HUES64 (cell line): ENCODE measurements around the gene CCR6.

Experiments used
- H3K27ac ChIP-seq: 2 replicates; pipeline ENCODE4 v1.7.0; 2013; ENCODE audit warnings: low read depth, low read length, inconsistent platforms
- H3K27me3 ChIP-seq: 2 replicates; pipeline ENCODE4 v1.6.1; 2013; ENCODE audit warnings: mild to moderate bottlenecking, low read length; ENCODE audit not compliant: insufficient read depth
- H3K36me3 ChIP-seq: 2 replicates; pipeline ENCODE4 v1.6.1; 2013; ENCODE audit warnings: mild to moderate bottlenecking, low read length; ENCODE audit not compliant: insufficient read depth
- H3K4me1 ChIP-seq: 2 replicates; pipeline ENCODE4 v1.6.1; 2013; ENCODE audit warnings: mild to moderate bottlenecking, low read length, moderate library complexity; ENCODE audit not compliant: insufficient read depth
- H3K4me3 ChIP-seq: 2 replicates; pipeline ENCODE4 v1.5.1; 2013; ENCODE audit warnings: mild to moderate bottlenecking, low read length, moderate library complexity
- H3K9ac ChIP-seq: 2 replicates; pipeline ENCODE4 v1.6.1; 2013; ENCODE audit warnings: mild to moderate bottlenecking, low read depth, low read length
- H3K9me3 ChIP-seq: 2 replicates; pipeline ENCODE4 v1.6.1; 2013; ENCODE audit warnings: low read depth, low read length; ENCODE audit not compliant: insufficient read depth
- WGBS: fragments of 150-250, 120-280 bp; methylation state at CpG from one replicate; pipeline ENCODE4 v1.1.7; 2013; ENCODE audit warnings: missing lambda C conversion rate; 5-methylcytosine and 5-hydroxymethylcytosine counted together

Gene CCR6

GRCh38 chr6:167134448-167135328 is 11.8 kb downstream of the CCR6 start:
- Histone ChIP-seq H3K4me1 (peaks cover 5% of the 10 kb centered on the region; the same call in 1 of the 2 replicates), H3K27ac (no peak overlapping the region), H3K27me3 (no peaks in the 10 kb centered on the region), H3K4me3 (no peak overlapping the region), H3K36me3 (no peaks in the 10 kb centered on the region), H3K9me3 (no peaks in the 10 kb centered on the region), H3K9ac (no peak overlapping the region)
- WGBS = 91% methylated on average over 23 of the region's 23 CpGs

GRCh38 chr6:167136376-167136775 is 13.5 kb downstream of the CCR6 start:
- H3K4me1 ChIP-seq = peaks cover 9% of the 10 kb centered on the region; the same call in 1 of the 2 replicates
- no peaks in the 10 kb centered on the region for H3K27me3 ChIP-seq
- H3K9me3 ChIP-seq = no peaks in the 10 kb centered on the region
- H3K9ac ChIP-seq = no peak overlapping the region
- no peak overlapping the region for H3K4me3 ChIP-seq
- no peak overlapping the region for H3K27ac ChIP-seq
- H3K36me3 ChIP-seq = no peaks in the 10 kb centered on the region
- 91% methylated on average over 13 of the region's 13 CpGs for WGBS

DNA sequence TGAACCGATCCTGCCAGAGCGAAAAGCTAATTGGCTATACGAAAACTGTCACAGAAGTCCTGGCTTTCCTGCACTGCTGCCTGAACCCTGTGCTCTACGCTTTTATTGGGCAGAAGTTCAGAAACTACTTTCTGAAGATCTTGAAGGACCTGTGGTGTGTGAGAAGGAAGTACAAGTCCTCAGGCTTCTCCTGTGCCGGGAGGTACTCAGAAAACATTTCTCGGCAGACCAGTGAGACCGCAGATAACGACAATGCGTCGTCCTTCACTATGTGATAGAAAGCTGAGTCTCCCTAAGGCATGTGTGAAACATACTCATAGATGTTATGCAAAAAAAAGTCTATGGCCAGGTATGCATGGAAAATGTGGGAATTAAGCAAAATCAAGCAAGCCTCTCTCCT is 14.2 kb downstream of the CCR6 start:
- Histone ChIP-seq H3K36me3 (no peaks in the 10 kb centered on the region), H3K9ac (no peak overlapping the region), H3K9me3 (no peaks in the 10 kb centered on the region), H3K27ac (no peak overlapping the region), H3K4me1 (peaks cover 9% of the 10 kb centered on the region; the same call in 1 of the 2 replicates), H3K27me3 (no peaks in the 10 kb centered on the region), H3K4me3 (no peak overlapping the region)
- 94% methylated on average over 10 of the region's 10 CpGs for WGBS

GRCh38 chr6:167137881-167138280 is 15.0 kb downstream of the CCR6 start:
- H3K4me1 ChIP-seq = peaks cover 9% of the 10 kb centered on the region; the same call in 1 of the 2 replicates
- no peaks in the 10 kb centered on the region for H3K9me3 ChIP-seq
- H3K4me3 ChIP-seq = no peak overlapping the region
- 91% methylated on average over 6 of the region's 6 CpGs for WGBS
- H3K27me3 ChIP-seq = no peaks in the 10 kb centered on the region
- no peak overlapping the region for H3K27ac ChIP-seq
- H3K36me3 ChIP-seq = no peaks in the 10 kb centered on the region
- H3K9ac ChIP-seq = no peak overlapping the region

- 97% methylated on average over 4 of the region's 4 CpGs for WGBS
Observed at GRCh38 chr6:167139761-167140160, 16.9 kb downstream of the CCR6 start.

GRCh38 chr6:167140589-167141474 is 17.9 kb downstream of the CCR6 start:
- Histone ChIP-seq H3K36me3 (no peaks in the 10 kb centered on the region), H3K4me3 (no peak overlapping the region), H3K9ac (no peak overlapping the region), H3K9me3 (peaks cover 3% of the 10 kb centered on the region; the same call in 1 of the 2 replicates), H3K27ac (no peak overlapping the region), H3K27me3 (no peaks in the 10 kb centered on the region), H3K4me1 (peaks cover 11% of the 10 kb centered on the region)
- 78% methylated on average over 10 of the region's 10 CpGs for WGBS

More at GRCh38 chr6:167139761-167140160, 16.9 kb downstream of the CCR6 start:
- no peak overlapping the region for H3K9ac ChIP-seq
- no peaks in the 10 kb centered on the region for H3K27me3 ChIP-seq
- no peak overlapping the region for H3K27ac ChIP-seq
- no peaks in the 10 kb centered on the region for H3K36me3 ChIP-seq
- H3K9me3 ChIP-seq = peaks cover 1% of the 10 kb centered on the region; the same call in 1 of the 2 replicates
- peaks cover 9% of the 10 kb centered on the region; the same call in 1 of the 2 replicates for H3K4me1 ChIP-seq
- no peak overlapping the region for H3K4me3 ChIP-seq

DNA sequence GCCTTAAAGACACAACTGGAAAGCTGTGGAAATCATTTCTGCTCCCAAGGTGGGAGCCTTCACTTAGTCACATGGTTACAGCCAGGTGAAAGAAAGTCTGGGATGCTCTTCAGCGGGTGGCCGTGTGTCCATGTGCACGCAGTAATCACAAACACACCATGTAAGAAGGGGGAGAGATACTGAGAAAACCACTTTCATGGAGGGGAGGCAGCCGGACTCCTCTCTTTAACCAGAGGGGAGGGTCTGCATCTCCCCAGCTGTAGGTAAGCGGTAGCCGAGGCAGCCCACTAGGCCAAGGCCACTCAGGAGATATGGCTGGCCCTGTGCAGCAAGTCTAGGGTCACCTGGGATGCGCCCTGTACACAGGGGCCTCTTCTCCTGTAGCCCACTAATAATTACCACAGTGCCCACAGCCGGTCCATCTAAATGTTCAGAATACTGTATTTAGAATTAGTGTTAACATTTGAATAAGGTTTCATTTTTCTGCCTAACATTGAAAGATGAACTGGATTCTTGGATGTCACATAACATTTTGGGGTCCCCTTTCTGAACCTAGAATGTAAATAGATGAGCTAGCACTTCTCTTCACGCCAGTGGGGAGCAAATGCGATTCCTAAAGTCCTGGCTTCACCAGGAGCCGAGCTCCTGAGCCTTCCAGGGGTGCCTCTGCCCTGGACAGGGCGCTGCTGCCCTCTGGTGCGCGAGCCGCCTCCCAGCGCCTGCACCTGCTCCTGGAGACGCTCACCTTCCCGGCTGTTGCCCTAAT is 19.0 kb downstream of the CCR6 start:
- Histone ChIP-seq H3K9me3 (peaks cover 3% of the 10 kb centered on the region; the same call in 1 of the 2 replicates), H3K4me3 (no peak overlapping the region), H3K36me3 (no peaks in the 10 kb centered on the region), H3K4me1 (peaks cover 20% of the 10 kb centered on the region), H3K27me3 (no peaks in the 10 kb centered on the region), H3K9ac (no peak overlapping the region), H3K27ac (no peak overlapping the region)
- 52% methylated on average over 17 of the region's 18 CpGs for WGBS

DNA sequence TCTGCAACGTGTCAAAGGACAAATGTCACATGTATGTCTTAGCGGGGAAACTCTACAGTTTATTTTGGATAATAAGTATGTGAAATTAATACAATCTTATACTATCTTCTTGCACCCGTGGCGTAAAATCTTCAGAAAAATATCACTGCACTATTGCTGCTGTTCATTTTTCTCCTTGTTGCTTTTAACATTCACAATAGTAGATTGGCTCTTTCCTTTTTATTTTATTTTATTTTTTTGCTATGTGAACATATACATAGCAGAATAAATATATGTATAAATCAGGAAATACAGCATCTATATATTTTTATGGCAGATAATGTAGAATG is 19.5 kb downstream of the CCR6 start:
- no peaks in the 10 kb centered on the region for H3K36me3 ChIP-seq
- H3K27ac ChIP-seq = no peak overlapping the region
- H3K4me3 ChIP-seq = no peak overlapping the region
- 50% methylated on average over 3 of the region's 4 CpGs for WGBS
- H3K27me3 ChIP-seq = no peaks in the 10 kb centered on the region
- H3K9me3 ChIP-seq = peaks cover 3% of the 10 kb centered on the region; the same call in 1 of the 2 replicates
- no peak overlapping the region for H3K9ac ChIP-seq
- H3K4me1 ChIP-seq = peaks cover 25% of the 10 kb centered on the region

DNA sequence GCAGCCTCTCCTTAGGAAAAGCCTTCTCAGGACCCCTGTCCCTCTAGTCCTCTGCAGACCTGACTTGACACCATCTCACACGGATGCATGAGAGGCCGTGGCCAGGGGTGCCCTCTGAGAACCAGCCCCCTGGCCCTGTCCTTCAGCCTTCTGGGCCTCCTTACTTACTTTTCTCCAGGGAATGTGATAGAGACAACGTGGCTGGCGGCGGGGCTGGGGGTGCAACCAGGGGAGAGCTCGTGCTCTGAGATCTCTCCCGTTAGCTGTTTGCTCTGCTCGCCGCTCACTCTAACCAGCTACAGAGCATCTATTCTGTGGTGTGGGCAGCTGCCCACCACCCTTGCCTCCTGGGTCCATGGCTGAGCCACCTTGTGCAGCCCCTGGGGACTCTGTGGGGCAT is 20.1 kb downstream of the CCR6 start:
- H3K9ac ChIP-seq = no peak overlapping the region
- 95% methylated on average over 9 of the region's 9 CpGs for WGBS

GRCh38 chr6:167145461-167145860 is 22.6 kb downstream of the CCR6 start:
- peaks cover 27% of the 10 kb centered on the region for H3K4me1 ChIP-seq
- no peak overlapping the region for H3K27ac ChIP-seq

More for the DNA sequence above, 20.1 kb downstream of the CCR6 start:
- Histone ChIP-seq H3K9me3 (peaks cover 3% of the 10 kb centered on the region; the same call in 1 of the 2 replicates), H3K27me3 (peaks cover 5% of the 10 kb centered on the region; the same call in 1 of the 2 replicates), H3K36me3 (no peaks in the 10 kb centered on the region), H3K4me1 (peaks cover 32% of the 10 kb centered on the region), H3K4me3 (no peak overlapping the region), H3K27ac (no peak overlapping the region)

More at GRCh38 chr6:167145461-167145860, 22.6 kb downstream of the CCR6 start:
- H3K9ac ChIP-seq = no peak overlapping the region
- WGBS = 92% methylated on average over 12 of the region's 12 CpGs
- H3K4me3 ChIP-seq = no peak overlapping the region
- H3K27me3 ChIP-seq = peaks cover 12% of the 10 kb centered on the region; the same call in 1 of the 2 replicates
- no peaks in the 10 kb centered on the region for H3K36me3 ChIP-seq
- H3K9me3 ChIP-seq = peaks cover 3% of the 10 kb centered on the region; the same call in 1 of the 2 replicates
